HCT116 (cell line): ENCODE measurements around the gene PYGO1.

Experiments used
- CBX3 ChIP-seq: IDR thresholded peaks from 2 replicates; pipeline ENCODE4 v1.6.1; 2012; ENCODE audit warnings: low read depth
- CEBPB ChIP-seq: IDR thresholded peaks from 2 replicates; pipeline ENCODE4 v1.6.1; 2012; ENCODE audit warnings: low read depth
- EGR1 ChIP-seq: IDR thresholded peaks from 2 replicates; pipeline ENCODE4 v1.6.1; 2012; ENCODE audit warnings: low read depth
- EZH2 ChIP-seq: fragments of 200-600 bp; sonication (generic); IDR thresholded peaks from 2 replicates; pipeline ENCODE4 v1.6.1; 2017; ENCODE audit warnings: antibody characterized with exemption, mixed run types
- EZH2phosphoT487 ChIP-seq: fragments of 200-600 bp; IDR thresholded peaks from 2 replicates; pipeline ENCODE4 v1.6.1; 2018; ENCODE audit warnings: antibody characterized with exemption, borderline replicate concordance
- POLR2A ChIP-seq: IDR thresholded peaks from 2 replicates; pipeline ENCODE4 v1.7.0; 2011; ENCODE audit warnings: borderline replicate concordance; ENCODE audit not compliant: insufficient read depth, insufficient read length; ENCODE audit errors: extremely low read depth
- RAD21 ChIP-seq: IDR thresholded peaks from 2 replicates; pipeline ENCODE4 v1.6.1; 2012; ENCODE audit warnings: low read depth, mild to moderate bottlenecking
- SRF ChIP-seq: IDR thresholded peaks from 2 replicates; pipeline ENCODE4 v1.6.1; 2012; ENCODE audit warnings: low read depth
- YY1 ChIP-seq: IDR thresholded peaks from 2 replicates; pipeline ENCODE4 v1.6.1; 2011; ENCODE audit warnings: low read length, low read depth, moderate library complexity, mild to moderate bottlenecking; ENCODE audit not compliant: insufficient replicate concordance; ENCODE audit errors: extremely low read depth
- ZFX ChIP-seq: fragments of 450-650 bp; IDR thresholded peaks from 2 replicates; pipeline ENCODE4 v1.6.1; 2017
- ZNF274 ChIP-seq: fragments of 200-500 bp; sonication (Bioruptor generic); IDR thresholded peaks from 2 replicates; pipeline ENCODE4 v1.6.1; 2014; ENCODE audit warnings: mild to moderate bottlenecking, low read depth, low read length, inconsistent platforms
- TF ChIP-seq, protein P1 (sequence below), 3 experiments: fragments of 200-600 bp in 1 of 3; sonication (generic) in 1 of 3; IDR thresholded peaks in 2 of 3; conservative IDR thresholded peaks in 1 of 3; 2 replicates each; pipeline ENCODE4 v1.5.1; 2012 to 2017; ENCODE audit warnings: low read depth in 2 of 3, low read length in 2 of 3, antibody characterized with exemption in 1 of 3, borderline replicate concordance in 1 of 3, control low read depth in 1 of 3, mild to moderate bottlenecking in 1 of 3, mixed read lengths in 1 of 3, mixed run types in 1 of 3, moderate library complexity in 1 of 3; ENCODE audit not compliant: insufficient read depth in 1 of 3
- TF ChIP-seq, protein P2 (sequence below): IDR thresholded peaks from 2 replicates; pipeline ENCODE4 v1.6.1; 2012

DNA sequence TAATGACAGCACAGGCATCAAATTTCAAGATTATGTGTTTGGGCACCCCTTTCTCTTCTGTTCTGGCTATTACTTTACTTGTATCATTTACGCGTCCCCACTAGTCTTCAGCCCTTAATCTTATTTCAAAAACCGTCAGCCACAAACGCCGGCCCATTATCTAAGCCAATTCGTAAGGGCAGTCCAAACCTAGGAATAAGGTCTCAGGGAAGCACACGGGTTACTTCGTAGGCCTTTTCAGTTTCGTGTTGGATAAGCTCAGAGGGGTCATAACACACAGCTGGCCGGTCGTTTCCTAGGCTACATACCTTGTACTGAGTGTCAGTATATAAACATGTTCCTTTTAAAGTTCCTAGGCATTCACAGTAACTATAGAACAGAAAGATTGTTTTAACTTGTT is 75.0 kb downstream of the PYGO1 start:
- TF ChIP-seq, protein P1, sequence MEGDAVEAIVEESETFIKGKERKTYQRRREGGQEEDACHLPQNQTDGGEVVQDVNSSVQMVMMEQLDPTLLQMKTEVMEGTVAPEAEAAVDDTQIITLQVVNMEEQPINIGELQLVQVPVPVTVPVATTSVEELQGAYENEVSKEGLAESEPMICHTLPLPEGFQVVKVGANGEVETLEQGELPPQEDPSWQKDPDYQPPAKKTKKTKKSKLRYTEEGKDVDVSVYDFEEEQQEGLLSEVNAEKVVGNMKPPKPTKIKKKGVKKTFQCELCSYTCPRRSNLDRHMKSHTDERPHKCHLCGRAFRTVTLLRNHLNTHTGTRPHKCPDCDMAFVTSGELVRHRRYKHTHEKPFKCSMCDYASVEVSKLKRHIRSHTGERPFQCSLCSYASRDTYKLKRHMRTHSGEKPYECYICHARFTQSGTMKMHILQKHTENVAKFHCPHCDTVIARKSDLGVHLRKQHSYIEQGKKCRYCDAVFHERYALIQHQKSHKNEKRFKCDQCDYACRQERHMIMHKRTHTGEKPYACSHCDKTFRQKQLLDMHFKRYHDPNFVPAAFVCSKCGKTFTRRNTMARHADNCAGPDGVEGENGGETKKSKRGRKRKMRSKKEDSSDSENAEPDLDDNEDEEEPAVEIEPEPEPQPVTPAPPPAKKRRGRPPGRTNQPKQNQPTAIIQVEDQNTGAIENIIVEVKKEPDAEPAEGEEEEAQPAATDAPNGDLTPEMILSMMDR (IDR thresholded peaks at IDR 0.05 in 2 of 3, conservative IDR thresholded peaks at IDR 0.05 in 1 of 3; ENCODE audit: borderline replicate concordance in 1 of 3, insufficient read depth in 1 of 3, low read depth in 2 of 3, low read length in 2 of 3), result no peak
- TF ChIP-seq POLR2A (no peak), ZNF274 (no peak), ZFX (no peak), YY1 (no peak), EZH2phosphoT487 (no peak), EGR1 (no peak), SRF (no peak), CEBPB (no peak), CBX3 (no peak), RAD21 (no peak), EZH2 (no peak)
- TF ChIP-seq, protein P2, sequence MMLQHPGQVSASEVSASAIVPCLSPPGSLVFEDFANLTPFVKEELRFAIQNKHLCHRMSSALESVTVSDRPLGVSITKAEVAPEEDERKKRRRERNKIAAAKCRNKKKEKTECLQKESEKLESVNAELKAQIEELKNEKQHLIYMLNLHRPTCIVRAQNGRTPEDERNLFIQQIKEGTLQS, result no peak
